Ishikawa (cell line): Measurements from ENCODE around the gene PHF8.

Experiments
- CEBPB ChIP-seq: IDR thresholded peaks from 2 replicates; pipeline ENCODE4 v1.6.1; 2012
- CREB1 ChIP-seq: IDR thresholded peaks from 2 replicates; pipeline ENCODE4 v1.6.1; 2012; ENCODE audit warnings: low read depth
- EGR1 ChIP-seq: IDR thresholded peaks from 2 replicates; pipeline ENCODE4 v1.6.1; 2012
- EP300 ChIP-seq: IDR thresholded peaks from 2 replicates; pipeline ENCODE4 v1.6.1; 2012; ENCODE audit warnings: borderline replicate concordance
- FOXM1 ChIP-seq: IDR thresholded peaks from 2 replicates; pipeline ENCODE4 v1.6.1; 2012; ENCODE audit warnings: low read depth, borderline replicate concordance
- MAX ChIP-seq: IDR thresholded peaks from 2 replicates; pipeline ENCODE4 v1.6.1; 2012
- NFIC ChIP-seq: IDR thresholded peaks from 2 replicates; pipeline ENCODE4 v1.6.1; 2012
- RAD21 ChIP-seq: IDR thresholded peaks from 2 replicates; pipeline ENCODE4 v1.6.1; 2012; ENCODE audit warnings: low read depth
- REST ChIP-seq: IDR thresholded peaks from 2 replicates; pipeline ENCODE4 v1.6.1; 2012; ENCODE audit warnings: low read depth, mild to moderate bottlenecking
- TAF1 ChIP-seq: IDR thresholded peaks from 2 replicates; pipeline ENCODE4 v1.6.1; 2012; ENCODE audit warnings: low read depth, mild to moderate bottlenecking
- TCF12 ChIP-seq: IDR thresholded peaks from 2 replicates; pipeline ENCODE4 v1.6.1; 2012; ENCODE audit warnings: low read depth
- TEAD4 ChIP-seq: IDR thresholded peaks from 2 replicates; pipeline ENCODE4 v1.6.1; 2012
- USF1 ChIP-seq: IDR thresholded peaks from 2 replicates; pipeline ENCODE4 v1.6.1; 2012
- YY1 ChIP-seq: IDR thresholded peaks from 2 replicates; pipeline ENCODE4 v1.6.1; 2012; ENCODE audit warnings: low read depth
- ZBTB7A ChIP-seq: IDR thresholded peaks from 2 replicates; pipeline ENCODE4 v1.6.1; 2012; ENCODE audit warnings: low read depth

Gene PHF8

GRCh38 chrX:54012830-54013500, 31.3 kb downstream of the PHF8 start:
- TF ChIP-seq EGR1 (no peak), TCF12 (no peak), YY1 (no peak), REST (no peak), CEBPB (no peak), FOXM1 (no peak), RAD21 (no peak), TAF1 (no peak)

GRCh38 chrX:54007682-54008081, 36.6 kb downstream of the PHF8 start:
- no peak for TF ChIP-seq EP300
- no peak for TF ChIP-seq CEBPB
- TF ChIP-seq TEAD4: no peak
- TF ChIP-seq MAX: no peak
- TF ChIP-seq REST: no peak
- TF ChIP-seq TCF12: no peak
- TF ChIP-seq RAD21: no peak
- no peak for TF ChIP-seq NFIC

GRCh38 chrX:53997724-53998123, 46.5 kb downstream of the PHF8 start:
- TF ChIP-seq RAD21 (no peak), USF1 (no peak), TAF1 (no peak)

- TF ChIP-seq NFIC (no peak), TCF12 (no peak), EP300 (no peak), USF1 (no peak), CEBPB (no peak), REST (no peak), TEAD4 (no peak), EGR1 (no peak), FOXM1 (no peak), RAD21 (no peak), TAF1 (no peak), MAX (no peak), YY1 (no peak), ZBTB7A (no peak), CREB1 (no peak)
Observed at GRCh38 chrX:53992589-53992988, 51.7 kb downstream of the PHF8 start.

GRCh38 chrX:53990171-53990570, 54.1 kb downstream of the PHF8 start:
- TF ChIP-seq FOXM1: no peak
- TF ChIP-seq TCF12: no peak
- TF ChIP-seq USF1: no peak
- no peak for TF ChIP-seq ZBTB7A
- no peak for TF ChIP-seq EP300
- no peak for TF ChIP-seq MAX
- no peak for TF ChIP-seq TEAD4
- TF ChIP-seq EGR1: no peak
- TF ChIP-seq CREB1: no peak
- TF ChIP-seq NFIC: no peak
- TF ChIP-seq RAD21: no peak
- TF ChIP-seq YY1: no peak
- no peak for TF ChIP-seq CEBPB
- TF ChIP-seq TAF1: no peak
- TF ChIP-seq REST: no peak
